NT2/D1 (cell line): Measurements from ENCODE around the gene LSM10.

Source experiments
- DNase-seq: peaks from one replicate; pipeline ENCODE4 v3.0.0-alpha.2; 2011; ENCODE audit warnings: low read depth, low spot score
- H3K27me3 ChIP-seq: 2 replicates; pipeline ENCODE4 v1.6.0; 2011; ENCODE audit warnings: mild to moderate bottlenecking; ENCODE audit not compliant: insufficient read length, insufficient read depth
- H3K36me3 ChIP-seq: 2 replicates; pipeline ENCODE4 v1.6.1; 2011; ENCODE audit warnings: mild to moderate bottlenecking, low read length, mixed read lengths; ENCODE audit not compliant: insufficient read depth, insufficient read length
- H3K4me1 ChIP-seq: 2 replicates; pipeline ENCODE4 v1.5.1; 2011; ENCODE audit not compliant: insufficient read depth, insufficient read length
- H3K4me3 ChIP-seq: 2 replicates; pipeline ENCODE4 v1.5.1; 2011; ENCODE audit warnings: low read depth; ENCODE audit not compliant: insufficient read length
- H3K9ac ChIP-seq: 2 replicates; pipeline ENCODE4 v1.6.0; 2011; ENCODE audit warnings: low read depth; ENCODE audit not compliant: insufficient read length
- H3K9me3 ChIP-seq: 2 replicates; pipeline ENCODE4 v1.5.1; 2011; ENCODE audit warnings: mild to moderate bottlenecking, low read length; ENCODE audit not compliant: insufficient read depth
- SUZ12 ChIP-seq: IDR thresholded peaks from 2 replicates; pipeline ENCODE4 v1.6.1; 2011; ENCODE audit not compliant: insufficient read length, insufficient read depth; ENCODE audit errors: extremely low read depth
- YY1 ChIP-seq: IDR thresholded peaks from 2 replicates; pipeline ENCODE4 v1.6.1; 2011; ENCODE audit not compliant: insufficient read length, insufficient read depth
- ZNF274 ChIP-seq: IDR thresholded peaks from 2 replicates; pipeline ENCODE4 v1.6.1; 2011; ENCODE audit warnings: mild to moderate bottlenecking, low read depth, low read length

Gene LSM10

DNA sequence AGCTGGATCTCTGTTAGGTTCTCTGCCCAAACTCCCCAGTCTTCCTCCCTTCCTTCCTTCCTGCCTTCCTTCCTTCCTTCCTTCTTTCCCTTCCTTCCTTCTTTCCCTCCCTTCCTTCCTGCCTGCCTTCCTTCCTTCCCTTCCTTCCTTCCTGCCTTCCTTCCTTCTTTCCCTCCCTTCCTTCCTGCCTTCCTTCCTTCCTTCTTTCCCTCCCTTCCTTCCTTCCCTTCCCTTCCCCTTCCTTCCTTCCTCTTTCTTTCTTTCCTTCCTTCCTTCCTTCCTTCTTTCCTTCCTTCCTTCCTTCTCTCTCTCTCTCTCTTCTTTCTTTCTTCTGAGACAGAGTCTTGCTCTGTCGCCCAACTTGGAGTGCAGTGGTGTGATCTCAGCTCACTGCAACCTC is 8.7 kb upstream of the LSM10 start:
- no peak overlapping the region for H3K4me3 ChIP-seq
- DNase-seq = no peak
- no peaks in the 10 kb centered on the region for H3K9me3 ChIP-seq
- H3K36me3 ChIP-seq = no peaks in the 10 kb centered on the region
- TF ChIP-seq ZNF274 (no peak), SUZ12 (no peak), YY1 (no peak)
- no peaks in the 10 kb centered on the region for H3K27me3 ChIP-seq
- H3K9ac ChIP-seq = no peak overlapping the region
- H3K4me1 ChIP-seq = peaks cover 2% of the 10 kb centered on the region

DNA sequence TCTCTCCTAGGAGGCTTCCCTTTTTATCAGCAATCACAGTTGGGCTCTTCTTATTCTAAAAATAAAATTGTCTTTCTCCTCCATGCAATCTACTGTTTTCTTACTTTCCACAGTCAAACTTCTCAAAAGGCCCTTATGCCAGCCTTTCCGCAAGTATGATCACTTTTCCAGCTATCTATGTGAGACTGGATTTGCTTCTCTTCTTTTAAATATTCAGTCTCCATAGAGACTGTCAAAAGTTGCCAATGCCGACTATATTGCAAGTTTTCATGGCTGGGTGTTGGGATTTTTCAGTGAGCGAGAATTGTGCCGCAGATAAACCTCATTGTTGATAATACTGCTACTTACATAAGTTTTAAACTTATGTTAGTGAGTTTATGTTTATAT is 4.8 kb upstream of the LSM10 start:
- Histone ChIP-seq H3K4me1 (peaks cover 9% of the 10 kb centered on the region), H3K4me3 (no peak overlapping the region), H3K36me3 (no peaks in the 10 kb centered on the region), H3K9ac (no peak overlapping the region), H3K27me3 (no peaks in the 10 kb centered on the region), H3K9me3 (no peaks in the 10 kb centered on the region)
- DNase-seq = no peak
- TF ChIP-seq SUZ12 = no peak
- no peak for TF ChIP-seq YY1
- no peak for TF ChIP-seq ZNF274

DNA sequence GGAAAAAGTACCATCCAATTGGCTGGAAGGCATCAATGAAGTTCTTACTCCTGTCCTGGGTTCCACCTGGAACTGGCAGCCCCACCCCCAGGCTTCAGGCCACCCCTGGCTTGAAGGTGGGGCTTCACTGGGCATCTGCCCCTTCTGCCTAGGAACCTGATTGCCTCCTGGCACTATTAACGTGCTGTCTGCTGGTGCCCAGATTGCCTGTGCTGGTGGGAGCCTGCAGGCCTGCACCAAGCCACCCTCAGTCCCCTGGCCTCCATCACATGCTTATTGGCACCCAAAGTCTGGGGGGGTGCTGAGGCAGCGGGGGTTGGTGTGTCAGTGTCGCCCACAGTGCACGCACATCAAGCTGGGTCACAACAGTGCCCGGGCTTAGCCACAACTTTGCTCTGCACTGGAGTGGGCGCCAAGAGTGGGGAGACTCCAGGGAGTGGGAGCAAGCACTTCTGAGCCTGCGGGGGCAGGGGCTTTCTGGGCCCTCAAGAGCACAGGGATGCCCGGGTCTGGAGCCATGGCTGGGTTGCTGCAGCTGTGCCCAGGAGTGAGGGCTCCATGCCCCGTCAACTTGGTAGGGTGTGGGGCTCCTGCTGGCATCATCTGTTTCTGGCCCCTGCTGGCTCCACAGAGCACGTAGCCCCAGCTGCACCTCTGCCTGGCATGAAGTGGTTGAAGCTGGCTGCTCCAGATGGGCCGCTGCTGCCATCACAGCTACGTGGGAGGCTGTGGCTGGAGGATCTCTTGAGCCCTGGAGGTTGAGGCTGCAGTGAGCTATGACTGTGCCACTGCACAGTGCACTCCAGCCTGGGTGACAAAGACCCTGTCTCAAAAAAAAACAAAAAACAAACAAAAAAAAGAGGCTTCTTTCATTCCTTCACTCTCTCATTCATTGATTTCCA is 4.1 kb upstream of the LSM10 start:
- Histone ChIP-seq H3K36me3 (no peaks in the 10 kb centered on the region), H3K4me3 (no peak overlapping the region), H3K4me1 (peaks cover 9% of the 10 kb centered on the region), H3K9me3 (no peaks in the 10 kb centered on the region), H3K9ac (no peak overlapping the region), H3K27me3 (no peaks in the 10 kb centered on the region)
- no peak for TF ChIP-seq YY1
- no peak for TF ChIP-seq ZNF274
- no peak for DNase-seq

DNA sequence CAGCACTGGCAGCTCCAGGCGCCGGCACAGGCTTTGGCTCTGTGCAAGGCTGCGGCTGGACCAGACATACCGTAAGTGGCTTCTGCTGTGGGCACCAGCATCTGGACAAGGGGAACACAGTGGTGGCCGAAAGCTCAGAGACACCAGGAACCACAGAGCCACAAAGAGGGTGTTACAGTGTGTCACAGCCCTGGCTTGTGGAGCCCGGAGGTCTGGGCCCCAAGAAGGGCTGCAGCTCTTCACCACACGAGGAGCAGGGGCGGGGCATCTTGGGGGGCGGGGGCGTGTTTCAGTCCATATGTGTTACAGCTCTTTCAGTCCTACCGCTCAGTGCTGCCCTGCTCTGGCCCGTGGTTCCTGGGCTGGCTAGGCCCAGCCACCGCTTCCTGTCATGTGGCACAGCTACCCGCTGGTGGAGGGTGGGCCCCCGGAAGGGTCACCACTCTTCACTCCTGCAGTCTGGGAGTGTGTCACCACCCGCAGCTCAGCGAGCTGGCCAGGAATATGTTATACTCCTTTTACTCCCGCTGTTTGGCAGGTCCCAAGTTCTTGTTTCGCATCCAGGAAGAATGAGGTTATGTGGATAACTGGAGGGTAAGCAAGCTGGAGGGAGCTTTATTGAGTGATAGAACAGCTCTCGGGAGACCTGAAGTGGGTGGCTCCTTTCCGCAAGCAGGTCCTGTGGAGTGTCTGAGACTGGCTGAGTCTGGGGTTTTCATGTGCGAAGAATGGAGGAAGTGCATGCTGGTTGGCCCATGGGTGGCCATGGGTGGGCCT is 3.3 kb upstream of the LSM10 start:
- no peaks in the 10 kb centered on the region for H3K36me3 ChIP-seq
- H3K9ac ChIP-seq = peak overlapping the region; percentile 58
- H3K9me3 ChIP-seq = no peaks in the 10 kb centered on the region
- peaks cover 9% of the 10 kb centered on the region for H3K4me1 ChIP-seq
- H3K4me3 ChIP-seq = no peak overlapping the region
- H3K27me3 ChIP-seq = no peaks in the 10 kb centered on the region
- TF ChIP-seq SUZ12 (no peak), YY1 (no peak), ZNF274 (no peak)
- DNase-seq = no peak

DNA sequence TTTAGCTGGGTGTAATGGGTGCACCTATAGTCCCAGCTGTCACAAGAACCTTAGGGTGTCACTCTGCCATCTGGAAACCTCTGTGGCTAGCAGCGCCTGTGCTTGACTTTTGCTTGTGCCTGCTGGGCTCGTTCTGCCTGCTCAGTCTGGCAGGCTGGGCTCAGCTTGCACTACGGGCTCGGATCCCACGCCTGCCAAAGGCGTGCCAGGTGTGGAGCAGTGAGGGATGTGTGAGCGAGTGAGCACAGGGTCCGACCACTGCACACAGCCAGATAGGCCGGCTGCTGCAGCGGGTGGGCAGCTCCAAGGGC is 2.8 kb upstream of the LSM10 start:
- H3K27me3 ChIP-seq = no peaks in the 10 kb centered on the region
- H3K9me3 ChIP-seq = no peaks in the 10 kb centered on the region
- no peak overlapping the region for H3K4me3 ChIP-seq
- no peak for DNase-seq
- no peaks in the 10 kb centered on the region for H3K36me3 ChIP-seq
- TF ChIP-seq SUZ12 (no peak), ZNF274 (no peak), YY1 (no peak)
- peaks cover 9% of the 10 kb centered on the region for H3K4me1 ChIP-seq
- H3K9ac ChIP-seq = peak overlapping the region; percentile 58

DNA sequence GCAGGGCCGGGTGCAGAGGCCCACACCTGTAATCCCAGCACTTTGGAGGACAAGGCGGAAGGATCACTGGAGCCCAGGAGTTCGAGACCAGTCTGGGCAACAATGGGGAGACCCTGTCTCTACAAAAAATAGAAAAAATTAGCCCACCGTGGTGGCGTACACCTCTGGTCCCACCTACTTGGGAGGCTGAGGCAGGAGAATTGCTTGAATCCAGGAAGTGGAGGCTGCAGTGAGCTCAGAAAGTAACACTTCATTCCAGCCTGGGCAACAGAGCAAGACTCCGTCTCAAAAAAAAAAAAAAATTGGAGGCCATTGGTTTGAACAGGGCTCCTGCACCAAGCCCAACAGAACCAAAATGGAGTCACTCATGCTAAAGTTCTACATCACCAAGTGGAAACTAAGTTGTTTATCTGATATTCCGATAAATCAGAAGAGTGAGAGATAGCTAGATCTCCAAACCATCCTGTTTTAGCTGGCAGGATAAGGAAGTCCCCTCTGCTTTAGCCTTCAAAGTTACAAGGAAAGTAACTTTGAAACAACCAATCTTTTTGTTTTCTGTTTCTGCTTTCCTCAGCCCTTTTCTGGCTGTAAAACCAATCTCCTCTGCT is 766 bp upstream of the LSM10 start:
- no peak for DNase-seq
- Histone ChIP-seq H3K4me3 (peak overlapping the region; percentile 83), H3K36me3 (peaks cover 12% of the 10 kb centered on the region), H3K9ac (peak overlapping the region; percentile 96), H3K4me1 (peaks cover 9% of the 10 kb centered on the region), H3K27me3 (no peaks in the 10 kb centered on the region), H3K9me3 (no peaks in the 10 kb centered on the region)
- TF ChIP-seq SUZ12 (no peak), ZNF274 (no peak), YY1 (no peak)

DNA sequence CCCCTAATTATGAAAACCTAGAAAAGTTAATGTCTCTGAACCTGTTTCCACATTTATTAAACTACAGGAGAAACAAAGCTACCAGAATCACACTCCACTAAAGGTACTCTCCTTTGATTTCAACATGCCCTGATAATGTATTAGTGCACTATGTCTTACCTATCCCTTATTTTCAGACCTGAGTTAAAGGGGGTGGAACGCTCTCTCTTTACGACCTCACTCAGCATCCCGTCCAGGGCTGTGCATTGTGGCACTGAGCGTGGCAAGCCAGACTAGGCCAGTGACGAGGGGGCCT is 678 bp downstream of the LSM10 start:
- Histone ChIP-seq H3K27me3 (no peaks in the 10 kb centered on the region), H3K4me1 (peaks cover 9% of the 10 kb centered on the region), H3K9ac (peak overlapping the region; percentile 96), H3K36me3 (peaks cover 25% of the 10 kb centered on the region), H3K9me3 (no peaks in the 10 kb centered on the region), H3K4me3 (peak overlapping the region; percentile 83)
- TF ChIP-seq ZNF274 (no peak), SUZ12 (no peak), YY1 (no peak)
- no peak for DNase-seq
